T-helper 17 cell (primary cell): ENCODE measurements around the gene SLC15A3. TPM values are rescaled to one million over a fixed set of nuclear protein-coding genes. Genes with fewer than 3 reads are reported as not detected.
A peak's percentile ranks its signal among the peaks of the same experiment; 100 is the strongest.
"Not testable (repeated sequence)": the region's sequence is repeated elsewhere in the genome, so short reads cannot be mapped to it uniquely, and the experiment has no call there.

Source experiments
- ATAC-seq: fragments of 150-1000 bp; cut with Tn5 transposase; 2 replicates; pipeline ENCODE4 v1.10.0; 2021; ENCODE audit warnings: mild to moderate bottlenecking, moderate library complexity
- DNase-seq, 3 donors: peaks; one replicate each; pipeline versions ENCODE4 v3.0.0 to v3.0.0-alpha.2; 2020 to 2021
- H3K9me3 ChIP-seq: one replicate; pipeline ENCODE4 v1.7.0; 2013; ENCODE audit warnings: low read length, mild to moderate bottlenecking; ENCODE audit not compliant: control insufficient read depth, poor library complexity, severe bottlenecking
- H3K27ac Mint-ChIP-seq: one replicate; pipeline ENCODE4 v1.8.0; 2022; ENCODE audit warnings: mild to moderate bottlenecking, moderate library complexity, mixed read lengths
- H3K27me3 Mint-ChIP-seq: one replicate; pipeline ENCODE4 v1.8.0; 2022; ENCODE audit warnings: mixed read lengths
- H3K36me3 Mint-ChIP-seq: one replicate; pipeline ENCODE4 v1.8.0; 2022; ENCODE audit warnings: low read depth, mixed read lengths
- H3K4me1 Mint-ChIP-seq: one replicate; pipeline ENCODE4 v1.8.0; 2022; ENCODE audit warnings: mild to moderate bottlenecking, mixed read lengths
- H3K4me3 Mint-ChIP-seq: one replicate; pipeline ENCODE4 v1.8.0; 2022; ENCODE audit warnings: mild to moderate bottlenecking, moderate library complexity, mixed read lengths
- total RNA-seq, 4 donors: library from RNA in 2 of 4; stranded (reverse) in 2 of 4; gene quantifications; one replicate each; pipeline ENCODE4 v1.2.3 and lab custom pipeline; 2022 to 2026

SLC15A3 gene
- total RNA-seq, 2 donors from 2014 or later = 3.5 to 11.2 TPM

DNA sequence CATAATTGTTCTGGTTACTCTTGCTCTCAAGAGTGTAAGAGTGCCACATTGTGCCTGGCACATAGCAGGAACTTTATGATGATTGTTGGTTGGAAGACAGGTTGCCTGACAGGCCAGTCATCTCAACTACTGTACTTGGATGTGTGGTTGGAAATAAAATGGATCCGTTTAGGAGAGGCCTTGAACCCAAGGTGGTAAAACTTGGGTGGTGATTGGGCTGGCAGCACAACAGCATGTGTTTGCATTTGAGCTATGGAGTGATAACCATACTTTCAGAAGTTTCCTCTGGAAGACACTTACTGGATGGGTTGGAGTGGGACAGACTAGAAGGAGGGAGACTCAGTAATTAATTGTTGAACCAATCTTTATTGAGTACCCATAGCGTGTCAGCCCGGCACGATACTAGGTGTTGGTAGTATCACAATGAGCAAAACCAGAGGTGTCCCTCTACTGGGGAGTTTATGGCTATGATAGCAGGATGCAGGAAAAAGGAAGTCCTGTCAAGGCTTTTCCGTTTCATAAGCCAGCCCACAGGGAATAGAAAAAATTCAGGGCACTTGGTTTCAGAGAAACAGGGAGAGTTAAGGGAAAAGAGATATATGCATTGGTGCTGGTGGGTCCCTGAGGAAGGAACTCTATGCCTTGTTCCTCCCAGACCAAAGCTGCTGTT lies 41.1 kb downstream of the SLC15A3 start:
- Mint-ChIP-seq H3K27me3 (peaks cover 4% of the 10 kb centered on the region), H3K4me1 (peaks cover 25% of the 10 kb centered on the region), H3K4me3 (no peak overlapping the region), H3K36me3 (peaks cover 2% of the 10 kb centered on the region), H3K27ac (no peak overlapping the region)
- DNase-seq = no peak
- no peak for ATAC-seq
- H3K9me3 ChIP-seq = no peaks in the 10 kb centered on the region

DNA sequence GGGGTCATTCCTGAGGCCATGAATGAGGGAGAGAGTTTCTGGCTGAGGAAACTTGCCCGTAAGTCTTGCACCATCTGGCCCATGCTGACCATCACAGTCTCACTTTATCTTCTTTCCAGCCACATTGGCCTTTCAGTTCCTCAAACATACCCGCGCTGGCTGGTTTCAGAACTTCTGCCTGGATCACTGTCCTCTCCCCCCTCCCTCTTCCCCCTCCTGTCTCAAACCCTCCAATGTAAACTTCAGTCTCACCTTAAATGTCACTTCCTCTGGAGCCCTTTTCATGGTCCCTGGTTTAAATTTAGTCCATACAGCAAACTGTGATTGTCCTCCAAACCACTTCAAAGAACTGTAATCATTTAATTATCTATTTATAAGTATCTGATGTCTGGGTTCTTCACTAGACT lies 41.7 kb downstream of the SLC15A3 start:
- no peak overlapping the region for H3K27ac Mint-ChIP-seq
- H3K9me3 ChIP-seq = no peaks in the 10 kb centered on the region
- H3K4me1 Mint-ChIP-seq = peaks cover 24% of the 10 kb centered on the region
- DNase-seq = no peak
- no peak overlapping the region for H3K4me3 Mint-ChIP-seq
- H3K27me3 Mint-ChIP-seq = peaks cover 4% of the 10 kb centered on the region
- ATAC-seq = no peak
- H3K36me3 Mint-ChIP-seq = peaks cover 2% of the 10 kb centered on the region

DNA sequence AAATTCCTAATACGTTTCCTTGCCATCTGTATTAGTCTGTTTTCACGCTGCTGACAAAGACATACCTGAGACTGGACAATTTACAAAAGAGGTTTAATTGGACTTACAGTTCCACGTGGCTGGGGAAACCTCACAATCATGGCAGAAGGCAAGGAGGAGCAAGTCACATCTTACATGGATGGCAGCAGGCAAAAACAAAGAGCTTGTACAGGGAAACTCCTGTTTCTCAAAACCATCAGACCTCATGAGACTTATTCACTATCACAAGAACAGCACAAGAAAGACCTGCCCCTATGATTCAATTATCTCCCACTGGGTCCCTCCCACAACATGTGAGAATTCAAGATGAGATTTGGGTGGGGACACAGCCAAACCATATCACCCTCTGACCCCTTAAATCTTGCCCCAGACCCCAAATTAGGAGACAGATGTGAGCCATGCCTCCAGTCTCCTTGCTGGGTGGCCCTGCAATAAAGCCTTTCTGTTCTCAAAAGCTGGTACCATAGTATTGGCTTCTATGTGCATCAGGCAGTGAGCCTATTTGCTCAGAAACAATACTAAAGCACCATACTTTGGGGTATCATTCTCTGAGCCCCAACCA lies 42.2 kb downstream of the SLC15A3 start:
- not testable (repeated sequence) for H3K27me3 Mint-ChIP-seq, DNase-seq, H3K27ac Mint-ChIP-seq, ATAC-seq, H3K4me3 Mint-ChIP-seq, H3K9me3 ChIP-seq, H3K36me3 Mint-ChIP-seq
- H3K4me1 Mint-ChIP-seq = peaks cover 23% of the 10 kb centered on the region

DNA sequence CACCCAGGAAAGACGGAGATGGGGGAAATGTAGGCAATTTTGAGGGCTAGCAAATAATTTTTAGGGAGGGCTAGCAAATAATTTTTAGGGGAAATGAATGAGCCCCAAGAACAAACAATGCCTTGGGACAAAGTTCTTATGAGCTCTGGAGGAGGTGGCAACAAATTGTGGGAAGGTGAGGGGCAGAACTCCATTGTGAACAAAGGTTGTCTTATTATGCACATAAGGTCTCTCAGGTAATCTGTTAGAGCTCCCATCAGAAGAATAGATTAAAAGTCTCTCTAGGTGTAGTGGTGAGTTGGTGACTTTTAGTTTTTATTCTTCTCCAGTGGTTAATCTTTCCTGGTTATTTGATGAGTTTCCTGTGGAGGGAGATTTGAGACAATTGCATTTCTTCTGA lies 43.2 kb downstream of the SLC15A3 start:
- no peaks in the 10 kb centered on the region for H3K9me3 ChIP-seq
- Mint-ChIP-seq H3K27me3 (peaks cover 4% of the 10 kb centered on the region), H3K27ac (no peak overlapping the region), H3K36me3 (no peaks in the 10 kb centered on the region), H3K4me1 (peaks cover 26% of the 10 kb centered on the region), H3K4me3 (no peak overlapping the region)
- ATAC-seq (no peak), DNase-seq (no peak)

DNA sequence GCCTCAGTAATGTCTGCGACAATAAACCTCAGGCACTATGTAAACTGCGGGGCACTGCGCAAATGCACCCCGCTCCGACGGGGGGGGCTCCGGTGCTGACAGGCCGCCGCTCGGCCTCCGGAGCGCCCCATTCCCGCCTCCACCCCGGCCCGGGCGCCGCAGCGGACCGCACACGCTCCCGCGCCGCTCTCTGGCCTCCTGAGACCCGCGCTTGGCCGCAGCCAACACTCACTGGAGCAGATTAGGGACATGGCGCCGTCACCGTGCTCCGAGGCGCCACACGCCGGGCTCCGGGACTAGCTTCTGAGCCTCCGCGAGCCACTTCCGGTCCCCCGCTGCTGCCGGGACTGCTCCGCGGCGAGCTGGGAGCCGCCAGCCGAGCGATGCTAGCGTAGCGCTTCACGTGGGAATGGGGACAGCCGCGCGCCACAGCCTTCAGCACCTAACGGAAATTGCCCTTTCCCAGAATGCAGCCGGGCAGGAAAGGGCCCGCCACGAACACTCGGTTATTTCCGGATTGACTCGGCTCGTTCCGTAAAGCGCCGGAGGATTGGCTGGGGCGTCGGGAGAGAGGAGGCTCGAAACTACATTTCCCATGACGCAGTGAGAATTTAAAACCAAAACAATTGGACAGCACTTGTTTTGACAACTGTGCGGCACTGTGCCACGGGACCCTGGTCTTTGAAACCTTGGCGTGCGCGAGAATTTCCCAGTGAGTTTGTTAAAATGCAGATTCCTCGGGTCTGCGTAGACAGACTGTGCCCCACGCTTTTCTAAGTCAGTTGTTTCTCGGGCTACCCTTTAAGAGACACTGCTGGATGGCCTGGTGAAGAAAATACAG lies 45.6 kb downstream of the SLC15A3 start, which contains the start of gene PRPF19:
TSS of gene PRPF19 (minus strand) at position 454 of the 841 bp plus-strand sequence. CDS start at position 251, 203 bp downstream.
- H3K4me1 Mint-ChIP-seq = peaks cover 23% of the 10 kb centered on the region
- peak within 1 kb of the TSS; percentile 96 for H3K4me3 Mint-ChIP-seq

DNA sequence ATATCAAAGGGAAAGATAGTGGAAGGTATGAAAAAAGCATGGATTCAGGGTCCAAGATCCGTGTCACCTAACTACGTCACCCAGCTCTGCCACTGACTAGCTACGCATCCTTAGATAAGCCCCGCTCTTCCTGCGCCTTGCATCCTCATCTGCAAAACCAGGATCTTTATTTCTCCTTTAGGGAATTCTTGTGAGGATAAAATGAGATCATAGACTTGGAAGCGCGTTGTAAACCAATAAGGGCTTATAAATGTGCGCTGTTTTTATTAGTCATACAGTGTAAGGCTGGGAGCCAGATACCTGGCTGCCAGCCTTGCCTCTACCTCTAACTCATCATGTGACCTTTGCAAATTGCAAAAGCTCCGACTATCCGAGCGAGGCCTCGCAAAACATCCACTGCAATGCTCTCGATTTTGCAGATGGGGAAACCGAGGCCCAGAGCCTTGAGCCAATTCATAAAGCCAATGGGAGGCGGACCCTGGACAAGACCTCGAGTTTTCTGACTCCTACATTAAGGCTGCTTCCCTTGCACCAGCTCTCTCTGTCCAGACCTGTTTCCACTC lies 46.3 kb downstream of the SLC15A3 start:
- H3K36me3 Mint-ChIP-seq = no peaks in the 10 kb centered on the region
- no peak for DNase-seq
- H3K9me3 ChIP-seq = no peaks in the 10 kb centered on the region
- H3K27ac Mint-ChIP-seq = peak overlapping the region; percentile 96
- H3K4me3 Mint-ChIP-seq = peak overlapping the region; percentile 96
- H3K27me3 Mint-ChIP-seq = no peaks in the 10 kb centered on the region
- peak; percentile 18 for ATAC-seq
- peaks cover 23% of the 10 kb centered on the region for H3K4me1 Mint-ChIP-seq

More for the DNA sequence above, 45.6 kb downstream of the SLC15A3 start, which contains the start of gene PRPF19:
- Mint-ChIP-seq H3K27me3 (no peaks in the 10 kb centered on the region), H3K36me3 (no peaks in the 10 kb centered on the region), H3K27ac (peak within 1 kb of the TSS; percentile 96)
- ATAC-seq (peak; percentile 93), DNase-seq (peak; percentile 92 to 100 (median 97))
- H3K9me3 ChIP-seq = no peaks in the 10 kb centered on the region

DNA sequence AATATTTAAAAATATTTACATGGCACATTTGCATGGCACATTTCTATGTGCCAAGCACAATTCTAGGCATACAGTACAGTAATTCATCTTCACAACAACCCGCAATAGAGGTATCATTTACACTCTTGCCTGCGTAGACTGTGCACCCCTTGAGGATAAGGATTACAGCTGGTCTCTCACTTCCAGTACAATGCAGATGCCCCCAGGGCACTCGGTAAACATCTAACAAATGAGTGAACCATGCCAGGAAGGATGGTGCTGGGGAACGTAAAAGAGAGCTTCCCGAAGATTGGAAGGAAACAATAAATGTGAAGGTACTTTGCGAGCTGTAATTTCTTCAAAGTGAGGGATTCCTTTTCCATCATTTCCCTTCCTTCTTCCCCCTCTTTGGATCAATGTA lies 46.9 kb downstream of the SLC15A3 start:
- DNase-seq (no peak), ATAC-seq (no peak)
- no peaks in the 10 kb centered on the region for H3K9me3 ChIP-seq
- peaks cover 23% of the 10 kb centered on the region for H3K4me1 Mint-ChIP-seq
- H3K27ac Mint-ChIP-seq = peak overlapping the region; percentile 96
- H3K4me3 Mint-ChIP-seq = peak overlapping the region; percentile 96
- H3K36me3 Mint-ChIP-seq = no peaks in the 10 kb centered on the region
- no peaks in the 10 kb centered on the region for H3K27me3 Mint-ChIP-seq

DNA sequence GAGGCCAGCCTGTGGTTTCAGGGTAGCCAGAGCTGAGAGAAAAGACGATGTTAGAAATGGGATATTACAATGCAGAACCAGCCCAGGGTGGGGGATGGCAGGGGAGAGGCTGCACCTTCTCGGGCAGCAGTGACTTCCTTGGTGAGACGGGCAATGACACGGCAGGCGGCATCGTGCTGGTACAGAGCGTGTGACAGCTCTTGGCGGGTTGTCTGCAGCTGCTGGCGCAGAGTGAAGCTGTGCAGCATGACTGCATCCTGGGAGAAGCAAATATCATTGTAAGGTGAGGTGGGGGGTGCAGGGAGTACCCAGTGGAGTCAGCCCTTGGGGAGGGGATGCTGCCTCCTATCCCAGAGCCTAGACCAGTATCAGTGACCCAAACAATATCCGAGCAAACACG lies 49.4 kb downstream of the SLC15A3 start:
- Mint-ChIP-seq H3K27ac (peak overlapping the region; percentile 45), H3K27me3 (no peaks in the 10 kb centered on the region), H3K36me3 (peaks cover 5% of the 10 kb centered on the region), H3K4me3 (no peak overlapping the region), H3K4me1 (peaks cover 25% of the 10 kb centered on the region)
- no peak for DNase-seq
- no peak for ATAC-seq
- H3K9me3 ChIP-seq = no peaks in the 10 kb centered on the region

DNA sequence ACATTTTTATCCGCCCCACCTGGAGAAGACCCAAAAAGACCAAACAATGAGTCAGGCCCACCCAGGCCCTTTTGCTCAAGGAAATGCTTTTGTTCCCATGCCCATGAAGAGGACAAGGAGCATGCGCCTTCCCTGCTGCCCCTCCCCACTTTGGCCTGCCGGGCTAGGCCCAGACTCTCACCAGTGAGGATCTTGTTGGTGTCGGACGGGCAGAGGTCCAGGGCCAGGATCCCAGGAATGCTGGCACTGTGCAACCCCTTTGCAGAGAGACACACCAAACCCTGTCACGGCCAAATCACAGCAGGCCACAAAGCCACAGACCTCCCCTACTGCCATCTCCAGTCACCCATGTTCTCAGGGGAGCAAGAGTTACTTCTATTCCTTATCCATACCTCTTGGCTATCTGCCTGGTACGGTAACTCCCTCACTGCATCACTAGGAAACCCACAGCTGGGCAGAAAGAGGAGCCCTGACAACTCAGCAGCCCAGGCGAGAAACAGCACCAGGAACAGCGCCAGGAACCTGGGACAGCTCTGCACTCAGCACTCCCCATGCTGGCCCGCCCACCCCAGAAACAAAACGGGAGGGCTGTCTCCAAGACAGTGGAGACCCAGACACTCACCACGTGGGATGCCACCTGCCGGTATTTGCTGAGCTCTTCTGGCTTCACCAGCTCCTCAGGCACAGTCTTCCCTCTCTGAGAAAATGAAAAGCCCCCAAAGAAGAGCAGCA lies 51.1 kb downstream of the SLC15A3 start:
- no peaks in the 10 kb centered on the region for H3K9me3 ChIP-seq
- Mint-ChIP-seq H3K4me3 (no peak overlapping the region), H3K4me1 (peaks cover 20% of the 10 kb centered on the region), H3K27me3 (no peaks in the 10 kb centered on the region), H3K36me3 (peaks cover 8% of the 10 kb centered on the region), H3K27ac (no peak overlapping the region)
- no peak for ATAC-seq
- no peak for DNase-seq

DNA sequence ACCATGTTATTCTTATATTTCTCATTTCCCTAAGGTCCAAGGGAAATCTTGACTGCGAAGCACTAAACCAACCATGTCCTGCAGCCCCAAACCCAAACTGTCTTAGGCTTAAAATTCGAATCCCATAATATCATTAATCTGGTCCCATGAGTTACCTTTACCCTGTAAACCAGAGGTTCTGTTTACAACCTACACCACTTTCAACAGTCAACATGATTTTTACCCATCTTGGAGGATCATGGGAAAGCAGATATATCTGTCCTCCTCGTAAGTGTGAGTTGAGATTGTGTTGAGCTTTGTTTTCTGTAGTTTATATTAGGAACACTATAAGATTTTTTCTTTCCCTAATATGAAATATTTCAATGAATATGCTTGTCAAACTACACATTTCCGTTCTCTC lies 52.0 kb downstream of the SLC15A3 start:
- Mint-ChIP-seq H3K4me3 (no peak overlapping the region), H3K27ac (no peak overlapping the region), H3K4me1 (peaks cover 13% of the 10 kb centered on the region), H3K27me3 (no peaks in the 10 kb centered on the region), H3K36me3 (peaks cover 11% of the 10 kb centered on the region)
- DNase-seq (no peak), ATAC-seq (no peak)
- no peaks in the 10 kb centered on the region for H3K9me3 ChIP-seq

DNA sequence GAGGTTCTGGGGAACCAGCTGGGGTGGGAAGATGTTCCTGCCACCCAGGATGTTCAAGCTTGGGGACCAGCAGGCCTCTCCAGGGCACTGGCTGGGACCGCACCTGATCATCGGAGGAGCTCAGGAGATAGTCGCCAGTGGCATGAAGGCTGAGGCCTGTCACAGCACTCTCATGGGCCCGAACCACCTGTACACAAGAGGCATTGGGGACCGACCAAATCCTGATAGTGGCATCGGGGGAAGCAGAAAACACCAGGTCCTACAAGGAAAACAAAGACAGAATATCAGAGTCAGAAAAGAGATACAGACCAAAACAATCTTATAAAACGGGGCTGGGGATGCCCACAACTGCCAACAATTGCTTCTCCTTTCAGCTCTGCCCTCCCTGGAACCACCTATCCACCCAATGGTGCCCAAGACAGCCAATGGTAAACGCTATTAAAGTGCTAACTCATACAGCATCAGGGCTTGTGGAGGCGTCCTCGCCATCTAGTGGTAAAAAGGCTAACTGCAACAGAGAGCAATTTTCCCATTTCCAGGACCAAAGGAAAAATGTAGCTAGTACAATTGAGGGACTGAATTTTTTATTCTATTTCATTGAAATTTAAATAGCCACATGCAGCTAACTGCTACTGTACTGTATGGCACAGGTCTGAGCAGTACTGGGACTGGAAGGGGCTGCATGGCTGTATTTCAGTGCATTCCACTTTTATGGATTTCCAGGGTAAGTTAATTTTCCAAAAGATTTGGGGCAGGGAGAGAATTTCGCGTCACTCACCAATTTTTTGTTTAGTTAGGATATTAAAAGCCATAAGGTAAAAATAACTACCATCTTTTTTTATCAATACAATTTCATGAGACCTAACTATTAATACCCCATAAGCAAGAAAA lies 52.7 kb downstream of the SLC15A3 start:
- H3K4me3 Mint-ChIP-seq = no peak overlapping the region
- no peaks in the 10 kb centered on the region for H3K9me3 ChIP-seq
- peaks cover 12% of the 10 kb centered on the region for H3K4me1 Mint-ChIP-seq
- DNase-seq (no peak), ATAC-seq (peak; percentile 84)
- no peak overlapping the region for H3K27ac Mint-ChIP-seq
- H3K36me3 Mint-ChIP-seq = peaks cover 12% of the 10 kb centered on the region
- H3K27me3 Mint-ChIP-seq = no peaks in the 10 kb centered on the region

DNA sequence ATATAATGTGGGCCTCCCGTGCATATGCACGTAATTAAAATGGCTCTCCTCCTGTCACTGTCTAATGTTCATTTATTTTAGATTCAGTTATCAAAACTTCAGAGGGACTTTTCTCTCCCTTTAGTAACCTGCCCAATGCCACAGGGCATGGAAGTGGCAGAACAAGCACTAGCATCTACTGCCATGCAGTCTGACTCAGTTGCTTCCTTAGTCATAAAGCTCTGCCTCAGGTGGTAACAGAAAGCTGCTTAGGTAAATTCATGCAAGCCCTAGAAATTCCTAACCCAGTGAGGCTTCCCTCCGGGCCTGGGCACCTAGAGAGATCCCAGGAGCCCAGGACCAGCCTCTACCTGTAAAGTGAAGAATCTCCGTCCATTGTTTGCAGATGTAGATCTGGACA lies 54.5 kb downstream of the SLC15A3 start:
- DNase-seq (no peak), ATAC-seq (no peak)
- Mint-ChIP-seq H3K27ac (peak overlapping the region; percentile 60), H3K4me1 (peaks cover 8% of the 10 kb centered on the region), H3K27me3 (no peaks in the 10 kb centered on the region), H3K4me3 (no peak overlapping the region), H3K36me3 (peaks cover 12% of the 10 kb centered on the region)
- no peaks in the 10 kb centered on the region for H3K9me3 ChIP-seq
